Stimulated activated CD8-positive, alpha-beta memory T cell treated with anti-CD3 and anti-CD28 coated beads, Interleukin-4, amount 100 ng/mL, for 1 hour (primary cell): ENCODE results near the gene SUMF1.

Experiments used
- DNase-seq, 2 donors: peaks; one replicate each; pipeline ENCODE4 v3.0.0-alpha.2; 2020; ENCODE audit warnings: low read depth in 2 of 2, low spot score in 1 of 2

The SUMF1 gene

DNA sequence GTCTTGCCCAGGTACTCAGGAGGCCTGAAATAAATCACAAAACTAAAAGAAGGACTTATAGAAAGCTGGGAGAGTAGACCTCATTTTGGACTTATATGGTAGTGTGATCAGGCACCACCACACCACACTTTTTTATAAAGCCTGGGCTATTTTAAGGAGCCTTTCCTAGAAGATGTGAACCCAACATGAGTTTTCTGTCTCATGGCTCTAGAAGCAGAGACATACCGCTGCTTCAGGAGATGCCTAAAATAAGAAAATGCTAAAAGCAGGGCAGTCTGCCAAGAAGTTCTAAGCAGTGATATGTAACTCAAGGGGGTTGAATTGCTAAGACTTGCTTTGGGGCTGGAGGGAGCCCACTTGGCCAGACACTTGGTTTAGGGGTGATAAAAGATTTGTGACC, 49.6 kb downstream of the SUMF1 start:
- DNase-seq, result no peak

DNA sequence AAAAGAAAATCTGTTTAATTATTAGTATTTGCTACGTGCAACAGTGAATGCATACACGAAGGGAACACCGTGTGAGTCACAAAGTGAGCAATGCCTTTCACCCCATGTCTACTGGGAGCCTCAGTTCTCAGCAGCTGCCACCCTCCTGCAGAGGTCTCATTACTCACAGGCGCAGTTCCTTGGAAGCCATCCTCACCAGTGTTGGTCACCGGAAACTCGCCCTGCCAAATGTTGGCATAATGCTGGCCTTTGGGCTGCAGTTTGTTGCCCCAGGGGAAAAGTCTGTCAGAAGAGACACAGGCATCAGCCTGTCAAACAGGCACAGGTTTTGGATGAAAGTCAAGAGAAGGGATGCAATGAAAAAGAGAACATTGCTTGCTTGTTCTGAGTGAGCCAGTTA, 50.1 kb downstream of the SUMF1 start:
- no peak for DNase-seq

DNA sequence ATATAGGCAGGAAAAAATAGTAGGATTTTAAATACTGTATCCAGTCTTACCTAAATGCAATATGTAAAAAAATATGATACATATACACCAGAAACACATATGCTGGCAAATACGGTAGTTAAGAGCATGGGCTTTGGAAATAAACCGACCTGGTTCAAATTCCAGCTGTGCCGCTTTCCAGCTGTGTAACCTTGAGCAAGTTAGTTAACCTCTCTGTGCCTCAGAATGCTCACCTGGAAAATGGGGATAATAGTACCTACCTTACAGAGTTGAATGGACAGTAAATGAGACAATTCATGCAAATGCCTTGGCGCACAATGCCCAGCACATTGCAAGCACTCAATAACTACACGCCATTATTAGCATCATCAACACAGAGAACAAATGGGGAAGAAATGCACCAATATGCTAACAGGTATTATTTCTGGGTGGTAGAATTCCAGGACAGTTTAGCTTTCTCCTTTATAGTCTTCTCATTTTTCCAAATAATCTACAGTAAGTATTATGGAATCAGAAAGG, 50.6 kb downstream of the SUMF1 start:
- no peak for DNase-seq

DNA sequence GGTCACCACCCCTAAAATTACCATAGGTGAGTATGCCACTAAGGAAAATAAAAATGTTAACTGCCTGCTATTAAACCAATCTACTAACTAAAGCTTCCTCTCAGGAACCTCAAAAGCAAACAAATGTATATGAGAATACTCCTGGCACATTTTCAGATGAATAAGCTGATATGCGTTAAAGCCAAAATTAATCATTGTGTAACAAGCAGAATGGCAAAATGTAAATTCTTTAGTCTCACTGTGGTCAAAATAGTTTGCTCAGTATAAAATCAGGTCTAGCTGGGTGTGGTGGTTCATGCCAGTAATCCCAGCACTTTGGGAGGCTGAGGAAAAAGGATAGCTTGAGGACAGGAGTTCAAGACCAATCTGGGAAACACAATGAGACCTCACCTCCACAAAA, 53.6 kb downstream of the SUMF1 start:
- no peak for DNase-seq

DNA sequence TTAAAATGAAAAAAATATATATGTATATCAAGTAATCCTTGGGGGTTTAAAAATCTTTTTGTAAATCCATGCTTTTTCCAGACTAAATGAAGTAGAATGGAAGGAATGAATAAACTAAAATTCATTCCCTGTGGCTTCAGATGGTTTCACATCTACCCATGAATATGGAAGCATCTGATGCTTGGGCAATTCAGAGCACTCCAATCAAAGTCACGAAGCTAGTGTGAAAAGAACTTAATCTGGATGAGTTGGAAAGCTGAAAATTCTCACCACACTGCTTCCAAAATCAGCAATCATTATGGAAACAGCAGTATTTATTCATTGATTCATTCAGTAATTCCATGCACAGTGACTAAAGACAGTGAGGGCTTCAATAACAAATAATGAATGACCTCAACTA, 55.2 kb downstream of the SUMF1 start:
- DNase-seq, result no peak

DNA sequence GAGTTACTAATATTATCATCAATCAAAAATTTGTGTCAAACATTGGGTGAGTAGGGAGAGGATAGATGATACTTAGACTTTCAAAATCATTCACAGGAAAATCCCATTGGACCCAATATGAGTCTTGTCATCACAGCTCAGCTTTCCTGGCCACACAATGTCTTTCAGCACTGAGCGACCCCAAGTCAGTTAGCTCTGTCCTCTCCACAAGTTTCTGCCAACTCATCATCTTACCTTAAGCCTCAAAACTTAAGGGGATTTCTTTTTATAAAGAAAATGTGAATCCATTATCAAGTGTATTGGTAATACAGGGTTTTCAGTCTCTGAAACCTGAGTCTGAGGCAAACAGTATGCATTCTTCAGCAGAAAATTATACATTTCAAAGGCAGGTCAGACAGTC, 55.8 kb downstream of the SUMF1 start:
- DNase-seq, result no peak

DNA sequence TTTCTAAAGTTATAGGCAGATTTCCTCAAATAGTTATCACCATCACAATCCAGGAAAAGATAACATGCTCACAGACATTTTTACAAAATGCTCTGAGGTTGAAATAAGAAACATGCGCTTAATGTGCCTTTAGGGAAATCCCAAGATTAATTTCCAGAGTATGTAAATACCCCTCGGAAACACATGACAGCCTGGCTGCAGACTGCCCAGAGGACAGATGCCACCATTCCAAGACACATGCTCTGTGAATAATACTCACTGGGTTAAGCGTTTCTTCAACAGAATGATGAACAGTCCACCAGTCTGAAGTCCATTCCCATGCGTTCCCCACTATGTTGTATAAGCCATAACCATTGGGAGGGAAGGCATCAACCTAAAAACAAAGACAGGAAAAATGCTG, 56.5 kb downstream of the SUMF1 start:
- DNase-seq, result no peak

DNA sequence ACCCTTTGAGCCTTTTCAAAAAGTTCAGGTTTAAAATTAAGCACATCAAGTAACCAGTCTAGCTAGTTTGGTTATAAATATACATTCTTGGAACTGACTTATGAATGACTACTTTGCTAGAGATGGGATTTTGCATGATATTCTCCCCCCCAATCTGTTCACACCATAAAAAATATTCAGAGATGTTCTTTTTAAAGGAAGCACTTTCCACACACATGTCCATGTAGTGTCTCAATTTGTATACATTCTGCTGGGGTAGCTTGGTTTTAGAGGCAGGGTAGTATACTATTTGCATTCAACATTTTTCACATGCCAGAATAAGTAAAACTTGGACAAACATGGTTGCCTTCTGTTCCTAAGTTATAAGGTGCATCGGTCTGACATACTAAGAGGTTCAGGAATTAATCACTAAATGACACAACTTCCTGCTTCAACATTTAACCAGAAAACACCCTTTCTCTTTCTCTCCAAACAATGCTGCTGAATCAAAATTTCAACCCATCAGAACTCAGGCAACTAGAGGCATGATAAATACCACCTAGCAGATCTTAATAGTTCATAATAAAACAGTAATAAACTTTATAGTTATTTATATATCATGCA, 57.0 kb downstream of the SUMF1 start:
- no peak for DNase-seq

DNA sequence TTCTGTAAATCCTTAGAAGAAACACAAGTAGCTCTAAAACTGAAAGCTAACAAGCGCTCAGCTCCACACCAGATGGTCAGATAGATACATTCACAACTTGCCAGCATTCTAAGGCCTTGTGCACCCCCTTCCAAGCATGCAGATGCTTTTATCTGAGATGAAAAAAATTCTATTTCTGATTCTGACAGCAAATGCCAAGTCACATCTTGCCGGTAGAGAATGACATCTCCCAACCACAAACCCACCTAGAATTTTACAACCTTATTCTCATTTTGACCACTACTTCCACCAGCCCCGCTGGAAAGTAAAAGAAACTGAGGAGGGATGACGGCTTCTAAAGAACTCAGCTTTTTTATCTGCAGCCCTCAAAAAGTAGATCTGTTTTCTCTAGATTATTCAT, 57.7 kb downstream of the SUMF1 start:
- no peak for DNase-seq

DNA sequence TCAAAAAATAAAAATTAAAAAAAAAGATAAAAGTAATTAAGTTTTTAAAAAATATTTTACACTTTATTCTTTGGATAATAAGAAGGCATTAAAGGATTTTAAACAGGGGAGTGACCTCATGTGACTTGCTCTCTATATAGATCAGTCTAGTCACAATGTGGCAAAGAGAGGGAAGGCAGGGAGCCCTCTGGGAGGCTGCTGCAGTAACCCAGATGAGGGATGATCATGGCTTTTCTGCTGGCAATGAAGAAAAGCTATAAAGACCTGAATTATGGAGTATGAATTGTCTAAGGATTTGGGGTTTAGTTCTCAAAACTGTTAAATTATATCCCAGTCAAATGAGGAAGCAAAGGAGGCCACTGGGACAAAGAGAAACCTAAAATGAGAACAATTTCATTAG, 58.1 kb downstream of the SUMF1 start:
- DNase-seq, result no peak

DNA sequence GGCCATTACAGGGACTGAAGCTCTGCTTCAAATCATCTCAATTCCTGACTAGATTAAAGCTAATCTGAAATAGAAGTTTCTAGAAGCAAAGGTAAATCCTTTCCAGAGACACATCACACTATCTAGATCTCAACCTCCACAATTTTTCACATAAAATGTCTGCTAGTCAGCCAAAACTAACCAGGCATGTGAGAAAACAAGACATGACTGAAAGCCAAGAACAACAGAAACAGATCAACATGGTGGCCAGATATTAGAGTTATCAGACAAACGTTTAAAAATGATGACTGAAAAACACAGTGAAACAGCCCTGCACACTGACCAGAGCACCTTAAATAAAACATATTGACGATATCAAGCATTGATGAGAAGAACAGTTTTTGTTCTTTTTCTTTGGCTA, 59.1 kb downstream of the SUMF1 start:
- no peak for DNase-seq

DNA sequence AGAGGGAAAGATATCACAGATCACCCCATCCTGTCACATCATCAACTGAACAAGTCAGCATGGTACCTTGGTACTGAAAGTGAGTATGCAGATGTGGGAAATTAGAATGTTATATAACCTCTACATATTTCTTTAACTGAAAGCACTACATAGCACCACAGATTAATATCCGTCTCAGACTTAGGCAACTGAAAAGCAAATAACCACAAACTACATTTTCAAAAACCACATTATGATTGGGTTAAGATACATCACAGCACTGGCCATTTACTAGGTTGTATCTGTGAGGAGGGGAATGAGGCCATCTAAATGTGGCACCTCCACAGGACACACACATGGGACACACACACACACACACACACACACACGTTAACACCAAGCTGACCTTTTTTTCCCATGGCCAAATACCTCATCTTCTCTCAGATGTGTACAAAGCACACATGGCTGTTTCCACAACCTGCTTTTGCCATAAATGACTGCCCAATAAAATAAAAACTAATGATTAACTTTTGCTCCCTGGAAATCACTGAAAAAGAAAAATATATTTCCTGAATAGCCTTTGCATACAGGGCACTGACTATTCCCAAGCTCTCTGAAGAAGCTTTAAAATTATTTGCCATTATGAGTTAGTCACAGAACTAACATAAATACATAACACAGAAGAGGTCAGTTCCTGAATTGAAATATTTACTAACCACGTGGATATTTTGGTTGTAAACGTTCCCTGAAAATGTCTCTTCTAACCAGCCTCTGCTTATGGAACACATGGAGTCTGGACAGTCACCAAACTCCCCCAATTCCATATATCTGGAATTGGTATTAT, 60.1 kb downstream of the SUMF1 start:
- DNase-seq, result no peak

DNA sequence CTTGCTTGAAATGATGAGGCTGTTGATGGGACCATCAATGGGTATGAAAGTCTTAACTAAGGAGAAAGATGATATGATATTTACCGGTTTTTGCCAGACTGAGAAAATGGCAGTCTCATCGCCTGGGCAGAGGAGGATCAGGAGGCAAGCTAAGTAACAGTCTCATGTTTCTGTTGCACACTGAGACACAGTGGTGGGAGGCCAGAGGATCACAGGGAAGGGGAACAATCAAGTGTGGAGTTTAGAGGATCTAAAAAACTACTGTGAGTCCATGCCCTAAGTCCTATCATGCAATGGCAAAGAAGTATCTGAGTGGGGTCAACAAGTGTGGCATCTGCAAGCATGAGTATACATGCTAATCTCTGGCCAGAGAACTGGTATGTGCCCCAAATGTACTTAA, 62.2 kb downstream of the SUMF1 start:
- DNase-seq, result no peak

DNA sequence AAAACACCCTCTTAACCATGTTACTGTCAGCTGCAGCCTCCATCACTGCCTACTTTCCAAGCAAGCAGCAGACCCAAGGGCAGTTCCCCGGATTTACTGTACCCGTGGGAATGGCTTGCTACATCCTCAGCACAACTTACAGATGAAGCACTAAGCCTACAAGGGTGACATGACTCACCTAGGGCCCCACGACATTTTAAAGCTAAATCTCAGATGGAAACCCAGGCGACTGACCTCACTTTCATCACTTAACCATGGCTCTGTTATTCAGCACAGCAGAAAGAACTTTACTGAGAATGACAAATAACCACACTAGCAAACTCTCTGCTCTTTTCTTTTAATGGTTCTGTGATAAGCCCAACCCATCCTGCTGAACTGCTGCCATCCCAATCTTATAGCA, 65.6 kb downstream of the SUMF1 start:
- DNase-seq, result no peak

DNA sequence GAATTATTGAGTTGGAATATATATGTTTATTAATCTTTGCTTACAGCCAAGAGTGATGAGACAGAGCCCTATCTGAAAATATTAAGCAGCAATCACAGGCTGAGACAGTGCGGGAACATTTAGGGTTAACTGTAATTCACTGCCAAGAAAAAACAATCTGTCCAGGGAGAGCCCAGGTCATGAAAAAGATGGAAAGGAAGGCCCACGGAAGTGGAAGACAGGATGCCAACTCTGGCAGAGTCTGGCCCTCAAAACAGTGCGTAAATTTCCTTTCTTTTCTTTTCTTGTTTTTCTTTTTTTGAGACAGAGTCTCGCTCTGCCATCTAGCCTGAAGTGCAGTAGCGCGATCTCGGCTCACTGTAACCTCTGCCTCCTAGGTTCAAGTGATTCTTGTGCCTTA, 67.6 kb downstream of the SUMF1 start:
- no peak for DNase-seq

DNA sequence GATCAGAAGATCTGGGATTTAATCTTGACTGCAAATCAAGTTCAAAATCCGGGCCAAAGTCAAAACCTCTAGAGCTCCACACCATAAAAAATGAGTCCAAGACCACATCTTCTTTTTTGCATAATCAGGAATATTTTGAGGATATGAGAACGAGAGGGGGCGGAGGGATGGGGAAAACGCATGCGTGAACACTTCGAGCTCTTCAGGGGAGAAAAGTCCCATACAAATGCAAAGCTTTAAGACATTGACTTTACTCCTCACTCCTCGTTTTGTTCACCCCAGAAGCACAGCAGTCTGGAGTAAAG, 68.2 kb downstream of the SUMF1 start:
- DNase-seq, result no peak

DNA sequence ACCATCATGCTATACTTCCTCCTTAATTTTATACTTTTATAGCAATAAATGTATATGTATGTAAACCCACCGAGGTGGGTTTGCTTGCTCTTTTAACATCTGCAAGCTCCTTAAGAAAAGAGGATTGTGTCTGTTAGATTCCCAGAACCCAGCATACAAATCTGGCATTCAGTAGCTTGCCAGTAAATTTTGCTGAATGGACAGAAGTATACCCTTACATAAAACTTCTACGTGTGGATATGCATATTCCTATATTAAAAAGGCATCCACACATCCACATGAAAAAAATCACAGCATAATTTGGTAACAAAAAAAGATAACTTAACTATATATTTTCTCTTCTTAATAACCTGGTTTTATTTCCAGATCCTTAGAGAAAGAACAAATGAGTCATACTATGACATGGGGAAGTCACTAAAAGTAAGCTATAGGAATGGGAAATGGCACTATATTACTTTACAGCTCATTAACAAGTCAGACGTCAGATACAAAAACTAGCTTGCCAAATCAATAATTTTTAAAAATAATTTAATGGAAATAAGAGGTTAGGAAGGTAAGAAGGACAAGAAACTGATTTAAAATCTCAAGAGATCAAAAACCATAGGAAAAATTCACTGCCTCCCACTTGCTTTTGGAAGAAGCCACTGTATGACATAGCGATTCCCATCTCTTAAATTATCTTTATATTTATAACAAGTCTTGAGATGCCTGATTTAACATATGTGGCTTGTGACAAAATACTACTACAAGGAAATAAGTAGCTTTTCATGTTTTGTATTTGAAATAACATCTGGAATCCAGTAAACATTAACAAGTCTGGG, 68.7 kb downstream of the SUMF1 start:
- no peak for DNase-seq

DNA sequence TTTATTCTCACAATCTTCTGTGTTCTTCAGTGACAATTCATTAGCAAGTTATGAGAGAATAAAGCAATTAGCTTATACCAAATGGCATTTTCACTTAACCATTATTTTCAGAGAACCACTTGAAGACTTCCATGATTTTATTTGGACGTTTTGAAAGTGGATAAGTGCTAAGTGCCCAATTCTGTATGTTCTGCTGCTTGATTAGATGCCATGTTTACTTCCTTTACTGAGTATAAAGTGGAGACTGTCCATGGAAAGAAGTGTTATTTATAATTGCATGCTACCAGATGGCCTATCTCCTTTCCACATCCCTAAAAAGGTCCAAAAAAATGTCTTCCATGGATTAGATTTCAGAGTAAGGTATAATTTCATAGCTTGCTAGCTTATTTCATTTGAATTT, 69.6 kb downstream of the SUMF1 start:
- DNase-seq, result no peak

DNA sequence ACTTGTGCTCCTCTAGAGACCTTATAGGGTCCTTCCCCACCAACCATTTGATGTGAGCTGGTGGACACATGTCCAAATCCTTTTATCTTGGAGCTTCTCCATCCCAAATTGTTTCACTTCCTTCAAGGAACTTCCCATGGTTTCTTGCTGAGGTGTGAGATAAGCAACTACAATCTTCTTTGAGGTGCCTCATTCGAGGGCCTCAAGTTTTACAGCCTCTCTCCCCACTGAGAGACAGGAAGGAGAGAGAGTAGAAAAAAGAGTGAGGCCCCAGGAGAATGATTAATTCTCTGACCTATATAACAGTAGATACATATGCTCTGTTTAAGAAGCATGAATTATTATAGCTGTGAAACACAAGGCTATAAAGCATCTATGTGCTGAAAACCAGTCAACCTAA, 70.5 kb downstream of the SUMF1 start:
- DNase-seq, result no peak

DNA sequence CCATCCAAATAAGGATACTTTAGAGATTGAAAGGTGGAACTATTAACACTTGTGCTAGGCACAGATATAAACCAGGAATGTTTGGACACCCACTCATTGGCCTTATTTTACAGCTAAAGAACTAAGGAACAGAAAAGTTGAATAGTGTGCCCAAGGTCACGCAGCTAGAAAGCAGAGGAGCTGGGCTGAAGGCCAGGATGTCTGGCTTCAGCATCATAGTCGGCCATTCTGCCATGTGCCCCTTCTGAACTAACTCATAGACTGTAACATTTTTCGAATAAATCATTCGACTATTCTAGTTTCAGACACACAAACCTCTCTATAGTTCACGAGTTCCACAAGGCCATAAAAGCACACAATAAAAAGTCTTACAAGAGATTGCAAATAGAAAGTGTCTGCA, 71.1 kb downstream of the SUMF1 start:
- no peak for DNase-seq

DNA sequence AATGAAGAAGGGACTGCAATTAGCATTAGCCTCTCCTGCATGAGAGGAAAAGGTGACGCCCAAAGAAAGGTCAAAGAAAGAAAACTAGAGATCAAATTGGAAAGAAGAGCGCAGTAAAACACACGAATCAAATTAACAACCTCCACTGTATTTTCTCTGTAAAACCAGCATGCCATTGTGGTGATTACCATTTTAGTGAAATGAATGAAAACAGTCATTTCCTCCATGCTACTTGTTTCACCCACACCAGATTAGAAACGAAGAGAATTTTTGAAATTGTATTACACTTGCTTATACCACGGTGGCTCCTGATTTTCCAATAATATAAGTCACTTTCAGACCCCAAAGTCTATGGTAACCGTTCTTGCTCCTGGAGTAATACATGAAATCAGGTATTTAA, 71.6 kb downstream of the SUMF1 start:
- no peak for DNase-seq

DNA sequence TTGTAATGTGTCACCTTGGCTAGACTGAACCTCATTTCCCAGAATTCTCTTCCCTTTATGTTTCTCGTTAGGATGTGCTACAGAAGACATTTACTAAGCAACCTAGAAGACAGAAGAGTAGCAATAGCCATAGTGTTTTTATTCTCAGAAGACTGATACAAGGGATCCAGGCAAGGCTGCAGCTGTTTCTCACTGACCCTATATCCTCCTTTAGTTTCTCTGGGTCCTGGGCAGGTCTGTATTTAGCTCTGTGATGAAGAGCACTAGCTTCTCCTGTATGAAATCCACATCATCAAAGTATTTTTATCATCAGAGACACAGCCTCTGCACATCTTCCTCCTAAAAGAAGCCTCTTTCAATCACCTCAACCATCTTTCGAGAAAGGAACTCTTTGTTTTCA, 72.5 kb downstream of the SUMF1 start:
- DNase-seq, result no peak
